ENCODE measurements around the gene MAP3K14.

MAP3K14 gene

GRCh38 chr17:45332989-45333701 lies 16.3 kb upstream of the MAP3K14 start:
- no peak for TF ChIP-seq CTCF (IDR thresholded peaks at IDR 0.05)
- peak overlapping the region; percentile 21 for H3K27ac ChIP-seq

GRCh38 chr17:45332505-45332904 lies 15.7 kb upstream of the MAP3K14 start:
- Histone ChIP-seq H3K9me3 (ENCODE audit: control insufficient read depth, low read length) (no peaks in the 10 kb centered on the region), H3K9ac (no peak overlapping the region), H3K4me2 (ENCODE audit: low read length) (no peak overlapping the region), H3K27me3 (ENCODE audit: control insufficient read depth, insufficient read depth, low read length) (no peaks in the 10 kb centered on the region), H2AFZ (no peak overlapping the region), H3K27ac (no peak overlapping the region), H3K79me2 (no peaks in the 10 kb centered on the region), H3K4me3 (ENCODE audit: low read depth, low read length) (no peak overlapping the region), H3K36me3 (ENCODE audit: control insufficient read depth, insufficient read depth, low read length) (no peaks in the 10 kb centered on the region), H3K4me1 (peaks cover 17% of the 10 kb centered on the region)
- TF ChIP-seq CTCF (IDR thresholded peaks at IDR 0.05), result no peak

More at GRCh38 chr17:45332989-45333701, 16.3 kb upstream of the MAP3K14 start:
- Histone ChIP-seq H3K79me2 (no peaks in the 10 kb centered on the region), H2AFZ (peak overlapping the region; percentile 38), H3K4me2 (ENCODE audit: low read length) (no peak overlapping the region), H3K4me1 (peaks cover 17% of the 10 kb centered on the region), H3K36me3 (ENCODE audit: control insufficient read depth, insufficient read depth, low read length) (no peaks in the 10 kb centered on the region), H3K9me3 (ENCODE audit: control insufficient read depth, low read length) (no peaks in the 10 kb centered on the region), H3K4me3 (ENCODE audit: low read depth, low read length) (no peak overlapping the region), H3K27me3 (ENCODE audit: control insufficient read depth, insufficient read depth, low read length) (no peaks in the 10 kb centered on the region), H3K9ac (no peak overlapping the region)

- Histone ChIP-seq H3K4me3 (ENCODE audit: low read depth, low read length) (no peak overlapping the region), H2AFZ (no peak overlapping the region), H3K27ac (no peak overlapping the region), H3K4me2 (ENCODE audit: low read length) (no peak overlapping the region), H3K9ac (no peak overlapping the region), H3K79me2 (no peaks in the 10 kb centered on the region), H3K36me3 (ENCODE audit: control insufficient read depth, insufficient read depth, low read length) (no peaks in the 10 kb centered on the region), H3K27me3 (ENCODE audit: control insufficient read depth, insufficient read depth, low read length) (no peaks in the 10 kb centered on the region), H3K4me1 (peaks cover 8% of the 10 kb centered on the region), H3K9me3 (ENCODE audit: control insufficient read depth, low read length) (no peaks in the 10 kb centered on the region)
- no peak for TF ChIP-seq CTCF (IDR thresholded peaks at IDR 0.05)
Measured at GRCh38 chr17:45326626-45327025, 9.8 kb upstream of the MAP3K14 start.

GRCh38 chr17:45325810-45326209 lies 9.0 kb upstream of the MAP3K14 start:
- TF ChIP-seq CTCF (IDR thresholded peaks at IDR 0.05), result no peak
- no peak overlapping the region for H3K4me2 ChIP-seq (ENCODE audit: low read length)
- no peak overlapping the region for H3K27ac ChIP-seq
- no peaks in the 10 kb centered on the region for H3K79me2 ChIP-seq
- H3K36me3 ChIP-seq (ENCODE audit: control insufficient read depth, insufficient read depth, low read length), result no peaks in the 10 kb centered on the region
- H3K4me1 ChIP-seq, result peaks cover 15% of the 10 kb centered on the region
- H3K9me3 ChIP-seq (ENCODE audit: control insufficient read depth, low read length), result no peaks in the 10 kb centered on the region
- H3K9ac ChIP-seq, result no peak overlapping the region
- H3K4me3 ChIP-seq (ENCODE audit: low read depth, low read length), result no peak overlapping the region
- no peaks in the 10 kb centered on the region for H3K27me3 ChIP-seq (ENCODE audit: control insufficient read depth, insufficient read depth, low read length)
- no peak overlapping the region for H2AFZ ChIP-seq

GRCh38 chr17:45324336-45324735 lies 7.5 kb upstream of the MAP3K14 start:
- H2AFZ ChIP-seq, result no peak overlapping the region
- H3K27ac ChIP-seq, result no peak overlapping the region
- no peak for TF ChIP-seq CTCF (IDR thresholded peaks at IDR 0.05)
- H3K4me2 ChIP-seq (ENCODE audit: low read length), result no peak overlapping the region
- H3K36me3 ChIP-seq (ENCODE audit: control insufficient read depth, insufficient read depth, low read length), result no peaks in the 10 kb centered on the region
- no peak overlapping the region for H3K9ac ChIP-seq
- H3K4me3 ChIP-seq (ENCODE audit: low read depth, low read length), result no peak overlapping the region
- H3K79me2 ChIP-seq, result no peaks in the 10 kb centered on the region
- no peaks in the 10 kb centered on the region for H3K27me3 ChIP-seq (ENCODE audit: control insufficient read depth, insufficient read depth, low read length)
- peaks cover 26% of the 10 kb centered on the region for H3K4me1 ChIP-seq
- no peaks in the 10 kb centered on the region for H3K9me3 ChIP-seq (ENCODE audit: control insufficient read depth, low read length)
